Measurements from ENCODE around the gene WDR33.

Gene WDR33

GRCh38 chr2:127653421-127654083, 157.4 kb downstream of the WDR33 start:
- no peak for DNase-seq

- DNase-seq = no peak
Observed at GRCh38 chr2:127652786-127653357, 158.1 kb downstream of the WDR33 start.

- no peak for DNase-seq
Observed at GRCh38 chr2:127651971-127652550, 158.9 kb downstream of the WDR33 start.

GRCh38 chr2:127651381-127651809, 159.6 kb downstream of the WDR33 start:
- DNase-seq = no peak
